OCI-M2 (cell line): ENCODE data around the gene WDR81.

Experiments used
- DNase-seq: peaks from one replicate; lab custom pipeline; 2025; ENCODE audit not compliant: unreplicated experiment; lab: John Stamatoyannopoulos, UW

The WDR81 gene

DNA sequence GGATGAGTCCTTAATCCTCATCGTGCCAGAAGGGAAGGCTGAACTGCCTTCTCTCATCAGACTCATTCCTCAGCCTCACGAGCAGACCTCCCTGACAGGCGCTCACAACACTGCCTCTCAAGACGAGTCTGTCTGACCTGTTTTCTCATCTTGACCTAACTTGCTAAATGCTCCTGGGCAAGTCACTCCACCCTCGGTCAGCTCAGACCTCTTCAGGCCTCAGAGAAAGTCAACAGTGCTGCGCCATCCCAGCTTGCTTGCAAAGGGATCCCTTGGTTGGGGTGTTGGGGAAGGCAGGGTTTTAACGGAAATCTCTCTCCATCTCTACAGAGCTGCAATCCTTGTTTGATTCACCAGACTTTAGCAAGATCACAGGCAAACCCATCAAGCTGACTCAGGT, 52.4 kb downstream of the WDR81 start:
- DNase-seq: no peak

DNA sequence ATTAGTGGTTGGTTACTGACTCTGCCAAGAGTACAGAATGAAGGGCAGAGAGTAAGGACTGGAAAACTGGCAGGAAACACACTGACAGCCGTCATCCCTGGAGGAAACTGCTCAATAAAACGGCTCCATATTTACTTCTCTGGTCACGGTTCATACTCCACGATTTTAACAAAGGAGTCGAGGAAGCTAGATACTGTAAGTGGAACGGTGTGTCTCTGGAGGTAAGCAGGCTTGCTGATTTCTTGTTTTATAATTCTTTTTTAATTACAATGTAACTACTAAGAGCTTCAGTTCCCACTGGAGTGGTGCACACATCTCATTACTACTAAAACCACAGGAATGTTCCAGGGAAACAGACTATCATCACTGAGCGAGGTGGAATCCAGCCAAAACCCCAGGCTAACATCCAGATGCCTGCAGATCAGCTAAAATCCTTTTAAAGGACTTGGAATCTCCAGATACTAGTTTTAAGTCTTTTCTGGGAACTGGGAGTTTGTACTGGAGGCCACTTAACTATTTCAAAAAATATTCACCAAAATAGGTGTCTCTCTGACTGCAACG, 55.1 kb downstream of the WDR81 start:
- DNase-seq: no peak

DNA sequence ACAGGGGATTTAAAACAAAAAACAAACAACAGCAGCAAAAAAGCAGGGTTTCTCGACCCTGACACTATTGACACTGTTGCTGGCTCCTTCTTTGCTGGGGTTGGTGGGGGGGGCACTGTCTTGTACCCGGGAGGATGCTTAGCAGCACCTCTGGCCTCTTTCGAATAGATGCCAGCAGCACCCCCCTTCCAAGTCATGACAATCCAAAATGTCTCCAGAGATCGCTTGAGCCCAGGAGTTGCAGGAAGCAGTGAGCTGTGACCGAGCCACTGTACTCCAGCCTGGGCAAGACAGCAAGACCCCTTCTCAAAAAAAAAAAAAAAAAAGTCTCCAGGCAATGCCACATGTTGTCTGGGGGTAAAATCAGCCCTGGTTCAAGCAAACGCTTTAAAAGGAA, 57.7 kb downstream of the WDR81 start:
- no peak for DNase-seq

DNA sequence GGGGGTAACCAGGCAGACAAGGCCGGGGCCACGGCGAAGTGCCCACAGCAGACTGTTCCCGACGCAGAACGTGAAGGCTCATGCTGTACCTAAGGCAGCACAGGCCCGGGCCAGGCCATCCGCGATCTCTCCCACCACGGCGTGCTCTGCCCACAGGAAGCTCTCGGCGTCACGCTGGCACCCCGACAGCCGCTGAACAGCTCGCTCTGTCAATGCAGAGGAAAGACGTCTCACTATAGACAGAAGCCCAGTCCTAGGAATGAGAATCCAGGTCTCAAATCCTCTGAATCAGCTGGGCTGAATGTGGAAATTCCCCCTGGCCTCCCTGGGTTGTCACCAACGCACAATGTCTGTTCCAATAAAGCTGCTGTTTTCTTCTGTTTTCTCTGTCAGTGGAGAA, 58.8 kb downstream of the WDR81 start:
- no peak for DNase-seq

DNA sequence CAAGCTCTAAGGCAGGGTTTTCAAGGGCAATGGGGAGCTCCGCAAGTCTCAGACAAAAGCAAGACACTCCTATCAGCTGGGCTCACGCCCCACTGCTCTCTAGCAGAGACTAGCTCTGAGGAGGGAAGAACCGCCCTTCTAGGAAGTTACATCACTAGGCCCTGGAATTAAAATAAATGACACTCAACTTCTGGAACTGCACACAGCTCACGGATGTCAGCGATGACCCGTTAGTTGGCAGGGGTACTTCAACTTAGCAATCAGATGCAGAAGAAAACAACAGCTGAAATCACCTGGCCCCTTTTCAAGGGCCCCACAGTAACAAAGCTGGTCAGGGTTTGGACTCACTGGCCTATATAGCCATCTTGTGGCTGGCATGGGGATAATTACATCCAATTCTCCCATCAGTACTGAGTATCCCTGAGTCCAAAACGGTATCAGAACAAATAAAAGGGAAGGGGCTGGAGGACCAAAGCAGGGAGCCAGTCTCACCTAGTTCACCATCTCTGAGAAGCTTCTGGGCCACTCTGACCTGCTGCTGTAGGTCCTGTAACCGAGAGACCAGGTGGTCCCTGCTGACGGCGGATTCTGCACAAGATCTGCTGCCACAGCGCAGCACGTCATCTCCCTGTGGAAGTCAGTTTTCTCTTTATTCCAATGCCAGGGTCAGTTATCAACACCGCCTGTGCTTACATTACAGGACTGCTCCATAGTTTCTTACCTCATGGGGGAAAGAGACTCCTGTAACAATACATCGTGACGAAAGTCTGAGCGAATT, 59.5 kb downstream of the WDR81 start:
- no peak for DNase-seq

DNA sequence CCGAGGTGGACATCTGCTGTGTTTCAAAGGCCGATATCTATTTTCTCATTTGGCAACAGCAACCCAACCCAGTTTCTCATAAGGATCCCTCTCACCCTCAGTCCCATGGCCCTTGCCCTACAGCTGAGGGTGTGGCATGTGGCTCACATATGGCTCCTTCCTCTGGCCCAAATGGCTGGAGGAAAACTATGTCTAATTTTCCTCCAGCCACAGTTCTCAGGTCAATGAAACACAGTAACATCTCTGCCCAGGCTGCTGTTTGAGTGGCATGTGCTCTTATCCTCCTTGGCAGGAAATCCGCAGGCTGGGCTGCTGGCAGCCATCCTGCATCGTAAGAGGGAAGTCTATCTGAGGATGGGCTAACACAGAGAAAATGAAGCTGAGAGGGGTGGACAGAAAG, 61.4 kb downstream of the WDR81 start:
- DNase-seq: no peak

DNA sequence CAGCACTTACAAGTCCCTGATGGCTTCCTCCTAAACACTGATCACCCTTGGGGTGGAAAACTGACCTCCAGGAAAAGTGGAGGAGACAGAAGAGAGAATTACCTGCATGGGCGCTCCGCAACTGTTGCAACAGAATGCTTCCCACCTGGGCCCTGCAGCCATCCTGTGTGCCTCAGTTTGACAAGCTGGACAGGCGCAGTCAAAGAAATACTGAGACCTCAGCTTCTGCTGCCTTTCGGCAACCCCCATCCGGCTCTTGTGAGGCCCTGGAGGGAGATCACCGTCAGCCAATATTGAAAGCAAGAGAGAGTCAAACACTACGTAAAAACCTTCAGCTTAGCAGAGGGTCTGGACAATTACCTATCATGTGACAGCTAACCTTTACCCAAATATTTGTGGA, 62.2 kb downstream of the WDR81 start:
- no peak for DNase-seq

DNA sequence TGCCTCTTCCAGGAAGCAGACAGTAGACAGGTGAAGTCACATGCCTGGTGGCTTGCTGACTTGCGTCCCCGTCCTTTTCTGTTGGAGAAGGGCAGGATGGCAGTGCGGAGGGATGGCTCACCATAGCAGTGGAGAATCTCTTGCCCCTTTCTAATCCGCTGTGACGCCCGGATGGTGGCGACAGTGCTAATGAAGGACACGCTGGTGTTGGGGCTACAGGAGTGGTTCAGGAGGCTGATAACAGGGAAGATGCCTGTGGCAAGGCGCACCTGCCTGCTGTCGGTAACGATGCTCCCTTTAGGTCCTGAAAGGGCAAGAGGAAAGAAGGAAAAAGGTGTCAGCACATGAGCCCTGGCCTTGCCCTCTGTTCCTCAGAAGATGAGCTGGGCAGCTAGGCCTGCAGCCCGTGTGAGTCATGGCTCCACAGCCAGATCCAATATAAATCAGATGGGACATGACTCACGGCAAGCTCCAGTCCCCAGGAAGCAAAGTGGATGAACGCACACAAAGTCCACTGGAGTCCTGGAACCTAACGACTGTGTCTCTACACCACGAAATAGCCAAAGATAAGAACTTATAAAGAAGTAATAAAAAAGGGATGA, 62.9 kb downstream of the WDR81 start:
- DNase-seq: no peak
